Stimulated activated CD4-positive, alpha-beta T cell treated with anti-CD3 and anti-CD28 coated beads, Interleukin-15, amount 100 ng/mL, for 1 hour (primary cell): ENCODE results near the gene TUBGCP6.

Experiments
- DNase-seq, 2 donors: peaks; one replicate each; pipeline ENCODE4 v3.0.0-alpha.2; 2020; ENCODE audit warnings: low read depth in 1 of 2, low spot score in 1 of 2

The TUBGCP6 gene

DNA sequence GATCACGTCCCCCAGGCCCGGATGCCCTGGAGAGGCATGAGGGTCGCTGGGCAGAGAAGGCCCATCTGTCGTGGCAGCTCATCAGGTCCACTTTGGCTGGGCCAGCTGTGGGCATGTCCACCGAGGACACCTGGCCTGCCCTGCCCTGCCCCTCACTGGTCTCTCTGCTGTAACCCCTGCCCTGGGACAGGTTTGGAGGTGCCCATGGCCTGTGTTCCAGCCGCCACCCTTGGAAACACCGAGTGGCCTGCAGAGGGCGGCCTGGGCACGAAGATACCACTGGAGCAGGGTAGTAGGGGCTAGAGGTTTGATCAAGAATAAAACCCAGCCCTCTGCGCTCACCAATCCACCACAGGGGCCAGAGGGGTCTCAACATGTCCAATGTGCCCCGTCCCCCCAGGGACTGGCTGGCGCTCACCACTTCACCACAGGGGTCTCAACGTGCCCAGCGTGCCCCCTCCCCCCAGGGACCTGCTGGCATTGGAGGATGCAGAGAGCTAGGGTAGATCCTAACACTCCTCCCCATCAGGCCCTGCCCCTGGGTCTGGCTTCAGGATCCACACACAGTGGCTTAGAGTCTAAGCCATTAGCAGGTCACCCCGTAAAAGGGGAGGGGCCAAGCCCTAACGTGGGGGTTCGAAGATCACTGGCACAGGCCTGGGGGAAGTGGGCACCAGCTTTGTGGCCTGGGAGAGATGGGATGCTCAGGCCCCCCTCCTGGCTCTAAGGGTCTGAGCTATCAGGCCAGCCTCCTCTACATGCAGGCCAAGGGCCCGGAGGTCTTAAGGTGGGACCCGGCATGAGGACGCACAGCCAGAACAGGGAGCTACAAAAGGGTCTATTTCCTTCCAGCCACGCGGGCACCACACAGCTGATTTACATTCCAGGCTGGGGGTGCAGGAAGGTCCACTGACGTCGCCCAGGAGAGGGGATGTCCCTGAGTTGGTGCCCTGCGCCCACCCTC, 7.5 kb upstream of the TUBGCP6 start:
- DNase-seq, result peak; percentile 50 to 61

DNA sequence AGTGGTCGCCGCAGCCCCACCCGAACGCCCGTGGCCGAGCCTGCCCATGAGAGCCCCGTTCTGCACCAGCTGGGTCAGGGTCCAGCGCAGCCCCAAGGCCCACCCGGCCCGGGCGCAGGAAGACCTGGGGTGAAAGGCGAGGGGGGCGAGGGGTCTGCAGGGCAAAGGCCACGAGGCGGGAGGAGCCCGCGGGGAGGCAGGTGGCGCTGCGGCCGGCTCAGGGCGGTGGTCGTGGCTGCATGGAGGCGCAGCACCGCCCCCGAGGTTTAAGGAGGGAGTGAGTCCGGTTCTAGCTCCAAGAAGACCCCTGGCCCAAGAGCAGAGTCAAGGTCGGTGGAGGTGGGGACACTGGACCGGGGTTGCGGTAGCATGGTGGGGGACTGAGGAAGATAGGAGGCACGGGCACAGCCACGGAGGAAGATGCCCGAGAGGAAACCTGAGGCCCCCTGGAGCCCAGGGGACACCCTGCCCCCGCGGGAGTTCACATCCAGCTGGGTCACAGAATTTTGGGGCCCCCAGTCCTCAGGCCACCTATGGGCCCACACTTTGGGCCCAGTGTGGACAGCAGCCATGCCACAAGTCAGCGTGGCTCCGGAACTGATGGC, 6.8 kb upstream of the TUBGCP6 start:
- no peak for DNase-seq

- peak; percentile 58 to 71 for DNase-seq
Observed at GRCh38 chr22:50250555-50251476, 6.0 kb upstream of the TUBGCP6 start, which contains the start of gene HDAC10. Gene HDAC10, minus strand, starts transcription at chr22:50251265. Its CDS starts 233 bp downstream, at chr22:50251032.

DNA sequence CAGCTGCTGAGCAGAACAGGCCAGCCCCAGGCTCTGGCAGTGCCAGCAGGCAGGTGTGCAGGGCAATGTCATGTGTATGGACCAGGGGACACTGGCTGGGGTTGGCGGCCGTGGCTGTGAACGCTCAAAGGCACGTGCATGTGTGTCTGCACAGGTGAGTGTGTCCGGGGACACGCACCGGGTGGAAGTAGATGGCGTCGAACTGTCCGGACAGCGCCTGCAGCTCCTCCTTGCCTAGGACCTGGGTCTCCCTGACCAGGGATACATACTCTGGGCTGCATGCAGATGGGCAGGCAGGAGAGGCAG, 5.4 kb upstream of the TUBGCP6 start:
- DNase-seq, result no peak

GRCh38 chr22:50249341-50250248, 4.8 kb upstream of the TUBGCP6 start:
- DNase-seq, result no peak

DNA sequence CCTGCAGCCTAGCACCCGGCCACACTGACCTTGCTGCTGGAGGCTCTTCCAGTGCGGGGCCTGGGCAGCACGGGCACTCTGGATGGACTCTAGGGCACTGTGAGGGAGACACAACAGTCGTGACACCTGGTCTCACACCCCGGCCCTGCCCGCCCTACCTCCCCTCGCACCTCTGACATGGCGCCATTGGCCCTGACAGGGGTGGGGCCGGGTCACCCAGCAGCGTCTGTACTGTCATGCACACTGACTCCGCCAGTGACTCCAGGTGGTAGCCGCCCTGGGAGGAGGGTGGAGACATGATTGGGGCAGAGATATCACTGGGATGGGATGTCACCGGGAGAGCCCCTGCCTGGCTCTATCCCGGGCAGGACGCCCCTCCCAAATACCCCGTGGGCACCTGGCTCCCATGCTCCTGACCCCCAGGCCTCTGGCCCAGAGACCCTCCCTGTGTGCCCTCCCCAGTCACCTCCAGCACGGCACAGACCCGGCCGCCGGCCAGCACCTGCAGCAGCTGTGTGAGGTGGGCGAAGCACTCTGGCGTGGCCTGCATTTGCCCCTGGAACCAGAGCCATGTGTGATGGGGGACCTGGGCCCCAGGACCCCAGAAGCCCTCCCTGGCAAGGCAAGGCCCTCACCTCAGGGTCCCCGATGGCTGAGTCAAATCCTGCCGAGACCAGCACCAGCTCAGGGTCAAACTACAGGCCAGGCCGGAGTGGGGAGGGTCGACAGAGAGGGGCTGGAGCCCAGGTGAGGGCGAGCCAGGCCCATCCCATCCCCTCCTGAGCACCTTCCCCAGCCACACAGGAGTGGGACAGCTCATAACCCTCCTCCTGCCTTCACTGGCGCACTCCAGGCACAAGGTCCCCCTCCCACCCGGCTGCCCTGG, 3.6 kb upstream of the TUBGCP6 start:
- no peak for DNase-seq

DNA sequence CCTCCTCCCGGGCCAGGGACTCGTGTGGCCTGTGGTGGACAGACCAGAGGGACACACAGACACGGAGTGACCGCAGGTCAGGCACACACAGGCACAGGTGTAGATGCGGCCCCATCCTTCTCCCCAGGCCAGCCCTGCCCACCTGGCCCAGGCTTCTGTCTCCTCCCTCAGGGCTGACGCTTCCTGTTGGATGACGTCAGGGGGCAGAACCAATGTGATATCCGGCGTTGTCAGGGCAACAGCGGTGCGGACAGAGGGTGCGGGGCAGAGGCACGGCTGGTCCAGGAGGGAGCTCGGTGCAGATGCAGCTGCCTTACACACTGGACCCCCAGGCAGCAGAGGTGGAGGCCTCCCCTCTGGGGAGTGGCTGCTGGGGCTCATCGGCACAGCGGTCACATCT, 2.9 kb upstream of the TUBGCP6 start:
- DNase-seq, result peak in 1 of 2 donors; percentile 30

- no peak for DNase-seq
Observed at GRCh38 chr22:50246242-50247175, 1.7 kb upstream of the TUBGCP6 start.

GRCh38 chr22:50245214-50246072, 620 bp upstream of the TUBGCP6 start:
- no peak for DNase-seq

DNA sequence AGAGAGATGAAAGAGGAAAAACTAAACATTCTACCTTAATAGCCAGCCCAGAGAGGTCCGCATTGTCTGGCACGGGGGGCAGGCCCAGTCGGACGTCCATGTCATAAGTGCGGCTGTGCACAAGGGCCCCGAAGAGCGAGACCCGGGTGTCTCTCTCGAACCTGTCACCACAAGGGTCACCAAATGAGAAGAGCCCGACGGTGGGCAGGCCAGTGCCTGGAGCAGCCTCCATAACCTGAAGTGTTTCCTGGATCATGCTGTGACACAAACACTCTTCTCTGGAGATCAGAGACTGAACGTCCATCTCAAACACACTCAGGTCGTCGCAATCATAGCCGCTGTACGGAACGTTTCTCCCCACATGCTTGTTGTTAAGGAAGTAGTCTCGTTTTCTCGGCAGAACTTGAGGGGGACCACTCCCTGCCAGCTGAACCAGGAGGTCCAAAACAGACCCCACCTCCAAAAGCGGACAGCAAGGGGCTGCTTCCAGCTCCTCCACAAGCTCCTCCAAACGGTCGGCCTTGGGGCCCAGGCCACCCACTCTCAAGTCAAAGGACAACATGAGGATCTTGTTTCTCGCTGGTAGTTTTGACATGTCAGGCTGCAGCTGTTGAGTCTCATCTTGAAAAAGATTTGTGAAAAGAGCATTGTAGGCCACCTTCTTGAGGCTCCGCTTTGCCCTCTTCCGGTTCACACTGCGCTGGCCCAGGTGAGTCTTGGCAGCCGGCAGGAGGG, 971 bp downstream of the TUBGCP6 start:
- no peak for DNase-seq

DNA sequence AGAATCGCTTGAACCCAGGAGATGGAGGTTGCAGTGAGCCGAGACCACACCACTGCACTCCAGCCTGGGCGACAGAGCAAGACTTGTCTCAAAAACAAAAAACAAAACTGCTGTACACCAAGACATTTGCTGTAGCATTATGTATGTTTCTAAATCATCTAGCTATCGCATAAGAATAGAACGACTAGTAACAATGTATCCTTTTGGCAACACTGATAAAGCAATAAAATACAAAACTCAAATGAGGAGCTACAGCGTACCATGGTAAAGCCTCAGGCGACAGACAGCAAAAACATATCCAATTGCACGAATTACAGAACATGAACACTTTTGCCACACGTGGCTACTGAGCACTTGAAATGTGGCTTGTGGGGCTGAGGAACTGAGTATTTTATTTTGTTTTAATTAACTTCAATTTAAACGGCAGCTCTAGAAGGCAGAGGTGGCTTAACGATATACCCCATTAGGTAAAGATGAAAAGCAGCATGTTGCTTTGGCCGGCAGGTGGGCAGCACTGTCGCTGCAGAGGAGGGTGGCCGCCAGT, 2.3 kb downstream of the TUBGCP6 start:
- no peak for DNase-seq

- no peak for DNase-seq
Observed at GRCh38 chr22:50238755-50239154, 6.1 kb downstream of the TUBGCP6 start.

DNA sequence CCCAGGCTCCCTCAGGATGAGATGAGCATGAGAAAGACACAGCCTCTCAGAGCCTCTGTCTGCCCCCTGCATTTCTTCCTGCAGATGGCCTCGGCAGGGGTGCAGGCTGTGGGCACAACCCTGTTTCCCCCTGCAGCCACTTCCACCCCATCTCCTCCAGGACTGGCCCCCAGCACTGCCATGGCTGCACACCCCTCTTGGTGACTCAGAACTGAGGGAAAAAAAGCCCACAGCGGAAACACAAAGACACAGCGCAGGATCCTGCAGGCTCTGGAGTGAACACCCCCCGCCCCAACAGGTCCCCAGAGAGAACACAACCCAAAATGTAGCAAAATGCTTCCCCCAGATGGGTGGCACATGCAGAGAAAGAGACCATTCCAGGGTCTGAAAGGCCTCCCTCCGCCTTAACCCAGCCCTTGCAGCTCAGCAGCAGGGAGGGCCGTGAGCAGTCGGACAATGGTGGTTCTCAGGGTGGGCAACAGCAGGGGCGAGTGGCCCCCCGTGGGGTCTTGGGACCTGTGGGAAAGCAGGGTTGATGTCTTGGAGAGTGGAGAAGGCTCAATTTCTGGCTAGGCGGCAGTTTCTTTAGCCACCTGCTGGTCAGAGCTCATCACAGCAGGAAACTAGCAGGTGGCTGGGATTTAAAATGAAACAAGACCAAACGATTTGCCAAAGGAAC, 8.0 kb downstream of the TUBGCP6 start:
- DNase-seq, result no peak

- no peak for DNase-seq
Observed at GRCh38 chr22:50233223-50233622, 11.6 kb downstream of the TUBGCP6 start.

GRCh38 chr22:50232481-50233151, 12.2 kb downstream of the TUBGCP6 start:
- no peak for DNase-seq
